Measurements from ENCODE around the gene CCIN. TPM values are rescaled to one million over a fixed set of nuclear protein-coding genes. Genes with fewer than 3 reads are reported as not detected.
A peak's percentile ranks its signal among the peaks of the same experiment; 100 is the strongest.
"Not testable (repeated sequence)": the region's sequence is repeated elsewhere in the genome, so short reads cannot be mapped to it uniquely, and the experiment has no call there.

CCIN gene
- total RNA-seq: 0.89 TPM

DNA sequence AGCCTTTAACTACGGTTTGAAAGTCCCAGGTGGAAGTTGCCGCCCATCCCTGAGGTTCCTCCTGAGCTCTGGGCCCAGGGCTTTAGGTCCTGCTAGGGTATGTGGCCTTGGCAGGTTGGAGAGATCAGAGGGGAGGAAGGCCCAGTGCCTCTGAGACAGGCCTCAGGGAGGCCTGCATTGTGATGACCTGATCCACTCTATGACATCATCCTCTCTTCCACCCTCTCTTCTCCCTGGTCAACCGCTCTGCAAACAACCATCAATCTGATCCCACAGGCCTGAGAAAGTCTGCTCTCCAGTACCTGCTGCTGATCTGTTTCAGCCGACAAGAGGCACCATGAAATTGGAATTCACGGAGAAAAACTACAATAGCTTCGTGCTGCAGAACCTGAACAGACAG lies at the start of gene CCIN:
TSS of gene CCIN (plus strand) at position 223 of the 400 bp plus-strand sequence. CDS start at position 338, 115 bp downstream.
- no peak for DNase-seq

DNA sequence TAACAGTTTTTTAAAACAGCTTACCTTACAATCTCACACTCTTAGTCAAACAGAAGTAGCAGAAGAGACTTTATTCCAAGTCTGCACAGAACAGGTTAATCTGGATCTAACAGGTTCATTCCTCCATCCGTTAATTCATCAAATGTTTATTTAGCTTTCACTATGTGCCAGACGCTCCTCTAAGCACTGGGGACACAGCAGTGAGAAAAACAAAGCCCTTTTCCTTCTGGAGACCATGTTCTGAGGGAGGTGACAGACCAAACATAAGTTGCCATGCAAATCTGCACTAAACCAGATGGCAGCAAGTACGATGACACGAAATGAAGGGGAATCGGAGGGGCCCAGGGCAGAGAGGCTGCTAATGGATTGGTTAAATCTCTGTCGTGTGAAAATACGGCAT lies 49.7 kb upstream of the CCIN start:
- DNase-seq: no peak

DNA sequence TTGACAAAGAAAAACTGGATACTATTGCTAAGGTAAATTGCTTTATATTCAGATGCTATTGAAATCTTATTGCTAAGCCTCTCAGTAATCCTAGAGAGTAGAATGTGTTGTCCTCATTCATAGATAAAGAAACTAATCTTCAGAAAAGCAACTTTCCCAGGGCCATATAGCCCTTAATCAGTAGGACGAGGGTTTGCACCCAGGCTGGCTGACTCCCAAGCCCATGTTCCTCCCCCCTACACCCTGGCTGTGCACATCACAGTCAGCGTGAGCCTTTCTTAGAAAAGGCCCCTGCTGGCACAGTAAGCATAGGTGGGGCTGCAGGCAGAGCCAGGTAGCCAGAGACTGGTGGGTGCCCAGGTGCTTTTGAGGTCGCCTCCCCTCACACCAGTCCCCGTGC lies 48.5 kb upstream of the CCIN start:
- DNase-seq: no peak

GRCh38 chr9:36121971-36122370 lies 47.2 kb upstream of the CCIN start:
- no peak for DNase-seq

DNA sequence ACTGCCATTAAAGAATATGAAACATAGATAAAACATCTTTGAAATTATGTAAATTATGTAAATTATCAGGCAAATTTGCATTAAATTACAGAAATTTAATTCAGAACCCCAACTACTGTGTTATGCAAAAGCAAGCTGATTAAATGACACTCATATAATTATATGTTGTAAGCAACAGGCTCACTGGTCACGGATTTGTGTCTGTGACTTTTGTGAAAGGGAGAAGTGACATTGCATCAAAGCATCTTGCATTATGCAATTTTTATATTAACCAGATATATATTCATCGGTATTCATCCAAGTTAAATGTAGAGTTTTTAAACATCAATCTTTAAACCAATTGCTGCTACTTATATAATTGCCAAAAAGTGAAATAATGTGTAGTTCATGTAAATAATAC lies 45.7 kb upstream of the CCIN start:
- DNase-seq: no peak

DNA sequence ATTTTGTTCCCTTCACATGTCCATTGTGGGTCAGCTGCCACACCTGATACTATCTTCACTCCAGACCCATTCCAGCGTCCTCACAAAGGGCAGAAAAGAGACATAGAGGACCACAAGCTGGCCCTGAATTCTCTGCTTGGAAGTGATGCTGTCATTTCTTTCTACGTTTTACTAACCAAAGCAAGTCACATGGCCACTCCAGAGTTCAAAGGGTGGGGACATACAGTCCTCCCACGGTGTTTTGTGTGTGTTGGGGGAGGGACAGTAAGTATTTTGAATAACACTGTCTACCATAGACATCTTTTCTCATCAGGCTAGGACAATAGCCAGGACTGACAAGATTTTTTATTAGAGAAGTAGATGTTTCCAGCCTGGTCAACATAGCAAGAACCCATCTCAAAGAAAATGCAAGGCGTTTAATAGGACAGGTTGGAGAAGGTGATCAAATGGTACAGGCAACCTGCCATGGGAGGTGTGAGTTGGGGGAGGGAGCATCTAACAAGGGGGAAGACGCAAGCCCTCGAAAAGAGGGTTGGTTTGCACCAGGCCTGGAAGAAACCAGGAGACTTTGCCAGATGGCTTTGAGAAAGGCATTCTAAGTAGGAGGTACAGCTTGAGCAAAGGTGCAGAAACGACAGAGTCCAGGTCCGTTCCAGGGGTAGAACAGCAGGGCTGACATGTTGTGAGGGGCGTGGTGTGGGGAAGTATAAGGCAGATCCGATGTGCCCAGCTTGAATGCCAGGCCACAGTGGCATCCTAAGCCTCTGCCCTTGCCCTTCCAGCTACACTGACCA lies 43.9 kb upstream of the CCIN start:
- no peak for DNase-seq

DNA sequence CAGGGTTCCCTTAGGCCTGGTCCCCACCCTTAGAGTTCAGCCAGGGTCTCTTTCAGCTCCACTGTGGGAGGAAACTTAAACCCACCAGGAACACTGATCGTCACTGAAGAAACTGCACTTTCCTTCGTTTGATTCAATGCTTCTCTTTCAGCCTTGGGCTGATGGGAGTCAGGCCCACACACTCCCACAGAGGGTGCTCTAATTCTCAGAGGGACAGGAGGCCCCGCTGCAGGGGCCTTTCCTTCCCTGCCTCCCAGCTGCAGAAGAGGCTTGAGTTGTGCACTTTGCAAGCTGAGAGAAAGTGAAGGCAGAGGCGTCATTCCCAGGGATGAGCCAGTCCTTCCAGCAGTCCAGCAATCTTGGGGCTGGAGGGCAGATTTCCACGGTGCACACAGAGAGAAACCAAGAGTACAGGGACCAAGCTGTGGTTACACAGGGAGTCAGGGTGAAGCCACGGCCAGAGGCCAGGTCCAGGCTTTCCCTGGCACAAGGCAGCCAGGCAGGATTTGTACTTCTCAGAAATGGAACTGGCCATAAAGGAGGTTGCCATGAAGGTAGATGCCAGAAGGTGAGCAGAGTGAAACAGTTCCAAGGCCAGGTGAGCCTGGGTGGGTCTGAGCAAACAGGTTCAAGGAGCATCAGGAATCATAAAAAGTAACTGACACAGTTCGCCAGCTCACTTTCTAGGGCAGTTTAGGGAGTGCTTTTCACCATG lies 43.0 kb upstream of the CCIN start:
- DNase-seq: no peak

GRCh38 chr9:36127652-36128244 lies 41.4 kb upstream of the CCIN start:
- DNase-seq: no peak

- no peak for DNase-seq
Measured at GRCh38 chr9:36128349-36128748, 40.8 kb upstream of the CCIN start.

GRCh38 chr9:36129139-36129538 lies 40.0 kb upstream of the CCIN start:
- no peak for DNase-seq

GRCh38 chr9:36131666-36132065 lies 37.5 kb upstream of the CCIN start:
- DNase-seq: not testable (repeated sequence)

GRCh38 chr9:36132086-36132485 lies 37.1 kb upstream of the CCIN start:
- no peak for DNase-seq

GRCh38 chr9:36134761-36135505 lies 34.3 kb upstream of the CCIN start:
- DNase-seq: no peak

GRCh38 chr9:36135741-36136271 lies 33.4 kb upstream of the CCIN start:
- no peak for DNase-seq

- DNase-seq: peak; percentile 31
Measured at GRCh38 chr9:36136272-36136893, 32.8 kb upstream of the CCIN start, which contains the start of gene GLIPR2. TSS of gene GLIPR2 (plus strand) at chr9:36136733. CDS start at chr9:36136779, 46 bp downstream.

DNA sequence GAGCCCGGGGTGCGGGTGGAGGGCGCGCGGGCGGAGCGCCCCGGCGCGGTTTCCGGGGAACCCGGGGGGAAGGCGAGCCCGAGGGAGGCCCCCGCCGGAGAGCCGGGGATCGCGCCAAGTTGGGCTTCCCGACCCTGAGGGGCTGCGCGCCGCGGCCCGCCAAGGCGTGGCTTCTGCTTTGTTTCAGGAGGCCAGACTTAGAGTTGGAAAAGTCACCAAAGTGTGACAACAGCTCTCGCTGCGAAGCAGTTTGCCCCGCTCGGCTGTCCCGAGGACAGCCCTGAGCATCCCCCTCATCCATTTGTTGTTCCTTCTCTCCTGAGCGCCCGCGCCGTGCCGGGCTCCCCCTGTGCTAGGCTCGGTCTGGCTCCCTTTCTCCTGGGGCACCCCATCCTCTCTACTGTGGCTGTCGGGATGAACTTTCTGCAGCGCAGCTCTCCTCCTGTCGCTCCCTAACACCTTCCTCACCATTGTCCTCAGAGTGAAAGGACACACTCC lies 32.2 kb upstream of the CCIN start:
- DNase-seq: no peak

DNA sequence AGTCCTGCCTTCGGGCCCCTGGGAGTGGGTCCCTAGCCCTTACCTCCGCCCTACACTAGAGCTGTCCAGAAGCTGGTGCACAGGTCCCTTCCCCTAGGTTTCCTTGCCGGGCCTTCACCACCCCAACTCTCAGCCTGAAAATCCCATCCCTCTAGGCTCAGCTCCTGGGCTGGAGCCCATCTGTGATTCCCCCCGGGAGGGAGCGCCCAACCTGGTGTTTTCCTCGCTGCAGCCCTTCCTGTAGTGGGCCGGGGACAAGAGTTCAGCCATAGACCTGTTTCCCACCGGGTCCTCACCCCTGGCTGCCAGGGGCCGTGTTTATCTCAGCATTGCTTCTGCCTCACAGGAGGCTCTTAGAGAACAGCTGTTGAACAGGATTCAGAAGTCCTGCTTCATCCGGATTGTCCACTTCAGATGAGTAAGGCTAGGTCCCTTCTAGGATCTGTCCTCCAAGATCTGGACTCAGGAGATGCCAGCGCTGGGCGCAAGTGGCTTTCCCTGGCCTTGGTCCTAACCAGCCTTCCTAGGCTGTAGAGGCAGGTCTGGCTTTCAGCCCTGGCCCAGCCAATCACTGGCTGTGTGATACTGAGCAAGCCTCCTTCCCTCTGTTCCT lies 31.7 kb upstream of the CCIN start:
- peak; percentile 29 for DNase-seq

GRCh38 chr9:36138496-36138895 lies 30.7 kb upstream of the CCIN start:
- no peak for DNase-seq

DNA sequence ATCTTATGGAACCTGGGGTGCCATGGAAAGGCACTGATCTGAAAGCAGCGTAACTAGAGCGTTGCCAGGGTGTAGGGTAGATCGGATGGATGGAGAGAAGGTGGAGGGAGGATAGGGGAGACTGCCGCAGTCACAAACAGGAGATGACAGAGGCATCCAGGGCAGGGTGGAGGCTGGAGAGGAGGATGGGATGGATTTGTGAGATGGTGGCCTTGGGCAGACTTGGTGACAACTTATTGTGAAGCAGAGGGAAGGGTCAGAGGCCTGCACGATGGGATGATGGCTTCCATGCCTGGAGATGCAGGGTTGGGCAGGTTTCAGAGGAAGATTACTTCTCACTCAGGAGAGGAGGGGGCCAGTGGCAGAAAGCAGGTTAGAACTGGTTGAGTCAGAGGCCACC lies 30.3 kb upstream of the CCIN start:
- DNase-seq: no peak

DNA sequence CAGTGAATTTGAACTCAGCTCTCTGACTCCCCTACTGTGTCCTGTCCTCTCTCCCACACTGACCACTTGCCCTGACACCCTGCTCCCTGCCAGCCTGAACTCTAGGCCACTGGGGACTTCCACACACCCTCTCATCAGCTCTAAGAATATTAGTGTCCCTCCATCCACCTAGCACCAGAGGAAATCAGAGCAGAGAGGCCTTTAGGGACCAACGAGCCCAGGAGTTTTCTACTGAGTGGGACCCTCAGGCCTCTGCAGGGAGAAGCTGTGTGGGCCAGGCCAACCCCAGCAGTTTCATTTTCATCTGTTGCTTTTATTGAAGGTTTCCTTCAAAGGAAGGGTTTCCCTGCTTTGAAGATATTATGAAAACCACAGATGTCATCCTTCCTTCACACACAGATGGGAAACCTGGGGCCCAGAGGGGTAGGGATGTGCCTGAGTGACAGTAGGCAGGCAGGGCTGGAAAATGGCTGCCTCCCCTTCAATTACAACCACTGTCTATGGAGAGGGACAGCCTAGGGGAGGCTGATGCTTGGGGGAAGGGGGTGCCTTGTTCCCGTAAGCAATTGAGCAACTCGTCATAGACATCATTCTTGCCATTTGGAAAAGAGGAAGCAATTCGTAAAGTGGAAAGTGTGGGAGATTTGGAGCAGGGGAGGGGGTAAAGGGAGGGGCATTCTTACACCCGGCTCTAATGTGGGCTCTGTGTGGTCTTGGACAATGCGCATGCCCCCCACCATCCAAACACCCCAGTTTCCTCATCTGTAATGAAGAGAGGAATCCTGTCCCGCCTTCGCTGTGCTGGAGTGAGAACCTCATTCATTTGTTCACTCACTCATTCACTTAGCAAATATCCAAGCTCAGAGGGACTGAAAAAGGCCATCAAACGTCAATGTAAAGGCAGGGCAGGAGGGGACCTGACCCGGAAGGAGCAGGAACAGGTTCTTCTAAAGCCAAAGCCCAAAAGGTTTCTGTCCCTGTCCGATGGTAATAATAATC lies 28.8 kb upstream of the CCIN start:
- DNase-seq: no peak
